ENCODE results near the gene TBX18. TPM values are rescaled to one million over a fixed set of nuclear protein-coding genes. Genes with fewer than 3 reads are reported as not detected.

TBX18 gene
- total RNA-seq, 1 experiment from 2014 or later: not detected

DNA sequence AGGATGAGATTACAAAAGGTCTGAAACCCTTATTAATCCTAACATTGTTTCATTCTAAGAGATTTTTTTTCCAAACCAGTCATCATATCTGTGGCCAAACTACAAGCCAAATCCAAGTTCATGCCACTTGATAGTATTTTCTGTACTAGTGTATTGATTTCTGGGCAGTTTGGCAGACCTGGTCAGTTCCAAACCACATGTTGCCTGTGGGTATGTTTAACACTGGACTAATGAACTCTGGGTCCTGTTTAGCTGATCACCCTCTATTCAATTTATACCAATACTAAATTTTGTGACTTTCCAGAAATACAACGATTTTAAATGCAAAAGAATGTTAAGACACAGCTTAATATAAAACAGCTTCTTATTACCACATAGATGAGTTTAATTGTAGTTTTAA lies 24.0 kb downstream of the TBX18 start:
- no peak overlapping the region for H3K27ac Mint-ChIP-seq
- H2AFZ ChIP-seq (ENCODE audit: low read length): no peak overlapping the region

More for the DNA sequence above, 24.0 kb downstream of the TBX18 start:
- Histone ChIP-seq H2BK15ac (ENCODE audit: low read depth, low read length) (no peak overlapping the region), H3K9ac (ENCODE audit: extremely low read depth, insufficient read length, low read length) (no peak overlapping the region), H3K23me2 (ENCODE audit: insufficient read length, low read depth, low read length, poor library complexity, severe bottlenecking) (no peaks in the 10 kb centered on the region), H3K4ac (ENCODE audit: low read depth, low read length) (no peak overlapping the region), H3K27ac (ENCODE audit: insufficient read length, low read depth, low read length) (no peak overlapping the region), H2BK5ac (ENCODE audit: insufficient read length, low read length) (no peak overlapping the region), H3K4me1 (ENCODE audit: insufficient read depth, low read length) (no peaks in the 10 kb centered on the region), H3K14ac (ENCODE audit: insufficient read depth, low read length) (no peak overlapping the region), H3K4me2 (ENCODE audit: insufficient read depth, insufficient read length, low read length) (no peak overlapping the region), H3K56ac (ENCODE audit: insufficient read length, low read depth, low read length) (no peak overlapping the region), H3K23ac (ENCODE audit: insufficient read length, low read depth, low read length) (no peak overlapping the region), H3K9me3 (ENCODE audit: control insufficient read depth, low read depth, low read length) (no peaks in the 10 kb centered on the region), H4K91ac (ENCODE audit: insufficient read length, low read depth, low read length) (no peak overlapping the region), H2BK120ac (ENCODE audit: low read depth, low read length, poor library complexity, severe bottlenecking) (no peak overlapping the region), H4K5ac (ENCODE audit: insufficient read length, low read depth, low read length) (no peak overlapping the region), H3K27me3 (ENCODE audit: insufficient read depth, low read length) (no peaks in the 10 kb centered on the region), H3K79me1 (ENCODE audit: insufficient read depth, low read depth, low read length, poor library complexity, severe bottlenecking) (no peaks in the 10 kb centered on the region), H2BK12ac (ENCODE audit: insufficient read length, low read depth, low read length) (no peak overlapping the region), H4K20me1 (ENCODE audit: control insufficient read depth, insufficient read depth, insufficient read length) (no peaks in the 10 kb centered on the region), H3T11ph (ENCODE audit: low read length) (no peak overlapping the region), H2AK5ac (ENCODE audit: insufficient read length, low read length) (no peak overlapping the region), H4K8ac (replicated peaks; ENCODE audit: insufficient read length, low read depth, low read length) (no peak overlapping the region), H3K18ac (ENCODE audit: insufficient read length, low read depth, low read length) (no peak overlapping the region), H3K79me2 (ENCODE audit: insufficient read depth, low read length) (no peaks in the 10 kb centered on the region), H2BK20ac (ENCODE audit: low read depth, low read length, poor library complexity, severe bottlenecking) (no peak overlapping the region)
- WGBS (ENCODE audit: extremely low coverage, insufficient read length, low lambda C conversion rate): no CpG with 5 or more reads among the region's 1 CpG
- H3K36me3 Mint-ChIP-seq (ENCODE audit: insufficient read depth in 1 of 3, low read depth in 3 of 3): no peaks in the 10 kb centered on the region
- DNase-seq: no peak
- H3K9me3 Mint-ChIP-seq: no peaks in the 10 kb centered on the region
- TF ChIP-seq, protein P1, sequence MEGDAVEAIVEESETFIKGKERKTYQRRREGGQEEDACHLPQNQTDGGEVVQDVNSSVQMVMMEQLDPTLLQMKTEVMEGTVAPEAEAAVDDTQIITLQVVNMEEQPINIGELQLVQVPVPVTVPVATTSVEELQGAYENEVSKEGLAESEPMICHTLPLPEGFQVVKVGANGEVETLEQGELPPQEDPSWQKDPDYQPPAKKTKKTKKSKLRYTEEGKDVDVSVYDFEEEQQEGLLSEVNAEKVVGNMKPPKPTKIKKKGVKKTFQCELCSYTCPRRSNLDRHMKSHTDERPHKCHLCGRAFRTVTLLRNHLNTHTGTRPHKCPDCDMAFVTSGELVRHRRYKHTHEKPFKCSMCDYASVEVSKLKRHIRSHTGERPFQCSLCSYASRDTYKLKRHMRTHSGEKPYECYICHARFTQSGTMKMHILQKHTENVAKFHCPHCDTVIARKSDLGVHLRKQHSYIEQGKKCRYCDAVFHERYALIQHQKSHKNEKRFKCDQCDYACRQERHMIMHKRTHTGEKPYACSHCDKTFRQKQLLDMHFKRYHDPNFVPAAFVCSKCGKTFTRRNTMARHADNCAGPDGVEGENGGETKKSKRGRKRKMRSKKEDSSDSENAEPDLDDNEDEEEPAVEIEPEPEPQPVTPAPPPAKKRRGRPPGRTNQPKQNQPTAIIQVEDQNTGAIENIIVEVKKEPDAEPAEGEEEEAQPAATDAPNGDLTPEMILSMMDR (conservative IDR thresholded peaks at IDR 0.05): no peak
- H3K4me1 Mint-ChIP-seq: no peaks in the 10 kb centered on the region
- H3K27me3 Mint-ChIP-seq (ENCODE audit: low read depth): peaks cover 18% of the 10 kb centered on the region
- H3K4me3 Mint-ChIP-seq: no peak overlapping the region

Measured in H9 (cell line).